HEK293 (cell line): ENCODE results near the gene ARHGAP15.

Experiments
- CTCF ChIA-PET: fragments of 350-600 bp; formaldehyde crosslinking; extraction: SDS; loops from one replicate; lab custom pipeline; 2021; ENCODE audit warnings: antibody characterized with exemption; lab: Yijun Ruan, JAX
- POLR2A ChIA-PET: fragments of 300-600 bp; formaldehyde crosslinking; extraction: SDS; loops from one replicate; lab custom pipeline; 2020; ENCODE audit warnings: antibody characterized with exemption, inconsistent platforms; lab: Yijun Ruan, JAX
- H3K27ac ChIP-seq: fragments of 200-500 bp; sonication (Bioruptor generic); 2 replicates; pipeline ENCODE4 v1.5.1; 2014; ENCODE audit warnings: low read depth, low read length, control low read depth, inconsistent platforms; ENCODE audit errors: extremely low read depth
- H3K36me3 ChIP-seq, 2 experiments: fragments of 200-500 bp in 1 of 2; sonication (Bioruptor generic) in 1 of 2; 1 replicate in 1 of 2; 2 replicates in 1 of 2; pipeline ENCODE4 v1.5.1; 2014 to 2017; ENCODE audit warnings: inconsistent platforms in 2 of 2, low read length in 2 of 2; ENCODE audit not compliant: control insufficient read depth in 2 of 2, insufficient read depth in 1 of 2
- H3K4me1 ChIP-seq: fragments of 200-500 bp; sonication (Bioruptor generic); 2 replicates; pipeline ENCODE4 v1.5.1; 2014; ENCODE audit warnings: mild to moderate bottlenecking, low read length, inconsistent platforms; ENCODE audit not compliant: control insufficient read depth, insufficient read depth
- H3K4me3 ChIP-seq: 2 replicates; pipeline ENCODE4 v1.5.1; 2011; ENCODE audit warnings: low read depth, mild to moderate bottlenecking, control low read depth, low read length, moderate library complexity
- H3K9me3 ChIP-seq: fragments of 200-500 bp; sonication (Bioruptor generic); 2 replicates; pipeline ENCODE4 v1.5.1; 2014; ENCODE audit warnings: low read depth, low read length, inconsistent platforms; ENCODE audit not compliant: control insufficient read depth, insufficient read depth
- BCL11A ChIP-seq: fragments of 450-650 bp; formaldehyde crosslinking; IDR thresholded peaks from 2 replicates; pipeline ENCODE4 v1.5.1; 2016; ENCODE audit warnings: low read depth, missing biosample characterization, missing genetic modification characterization
- GLI2 ChIP-seq: fragments of 450-650 bp; formaldehyde crosslinking; IDR thresholded peaks from 2 replicates; pipeline ENCODE4; 2017; ENCODE audit warnings: missing biosample characterization, missing genetic modification characterization, low read depth, borderline replicate concordance
- HOXC10 ChIP-seq: sonication (generic); formaldehyde crosslinking; IDR thresholded peaks from 2 replicates; pipeline ENCODE4 v1.8.1; 2023; ENCODE audit warnings: mild to moderate bottlenecking, missing genetic modification reagents
- IKZF3 ChIP-seq: fragments of 450-650 bp; IDR thresholded peaks from 2 replicates; pipeline ENCODE4 v1.5.0; 2018; ENCODE audit warnings: missing biosample characterization, mild to moderate bottlenecking, missing genetic modification characterization, moderate library complexity
- OSR2 ChIP-seq: fragments of 450-650 bp; formaldehyde crosslinking; IDR thresholded peaks from 2 replicates; pipeline ENCODE4 v1.5.1; 2016; ENCODE audit warnings: missing biosample characterization, missing genetic modification characterization
- REPIN1 ChIP-seq: fragments of 450-650 bp; formaldehyde crosslinking; IDR thresholded peaks from 2 replicates; pipeline ENCODE4 v1.5.1; 2017; ENCODE audit warnings: missing biosample characterization, missing genetic modification characterization, low read depth
- SCRT2 ChIP-seq: fragments of 450-650 bp; formaldehyde crosslinking; IDR thresholded peaks from 2 replicates; pipeline ENCODE4 v1.5.1; 2016; ENCODE audit warnings: missing biosample characterization, missing genetic modification characterization
- SETDB1 ChIP-seq: IDR thresholded peaks from one replicate; pipeline ENCODE4 v1.6.1; 2017; ENCODE audit warnings: mild to moderate bottlenecking, low read length, moderate library complexity, mixed read lengths; ENCODE audit not compliant: insufficient read length
- SP3 ChIP-seq: fragments of 450-650 bp; formaldehyde crosslinking; IDR thresholded peaks from 2 replicates; pipeline ENCODE4 v1.5.1; 2016; ENCODE audit warnings: missing biosample characterization, missing genetic modification characterization
- ZNF132 ChIP-seq: fragments of 450-650 bp; formaldehyde crosslinking; IDR thresholded peaks from 2 replicates; pipeline ENCODE4 v1.5.1; 2017; ENCODE audit warnings: missing biosample characterization, missing genetic modification characterization, borderline replicate concordance
- ZNF174 ChIP-seq: fragments of 450-650 bp; formaldehyde crosslinking; IDR thresholded peaks from 2 replicates; pipeline ENCODE4 v1.5.0; 2017; ENCODE audit warnings: missing biosample characterization, mild to moderate bottlenecking, missing genetic modification characterization
- ZNF223 ChIP-seq: fragments of 450-650 bp; formaldehyde crosslinking; IDR thresholded peaks from 2 replicates; pipeline ENCODE4 v1.5.1; 2016; ENCODE audit warnings: missing biosample characterization, missing genetic modification characterization
- ZNF266 ChIP-seq: fragments of 450-650 bp; formaldehyde crosslinking; IDR thresholded peaks from 2 replicates; pipeline ENCODE4 v1.5.1; 2016; ENCODE audit warnings: missing biosample characterization, missing genetic modification characterization, low read depth
- ZNF302 ChIP-seq: fragments of 450-650 bp; formaldehyde crosslinking; IDR thresholded peaks from 2 replicates; pipeline ENCODE4 v1.5.1; 2016; ENCODE audit warnings: missing biosample characterization, missing genetic modification characterization, low read depth
- ZNF311 ChIP-seq: fragments of 450-650 bp; formaldehyde crosslinking; IDR thresholded peaks from 2 replicates; pipeline ENCODE4 v1.5.1; 2017; ENCODE audit warnings: missing biosample characterization, missing genetic modification characterization, borderline replicate concordance
- ZNF324 ChIP-seq: fragments of 450-650 bp; formaldehyde crosslinking; IDR thresholded peaks from 2 replicates; pipeline ENCODE4 v1.5.1; 2016; ENCODE audit warnings: missing biosample characterization, missing genetic modification characterization
- ZNF558 ChIP-seq: fragments of 450-650 bp; formaldehyde crosslinking; IDR thresholded peaks from 2 replicates; pipeline ENCODE4 v1.5.1; 2016; ENCODE audit warnings: missing biosample characterization, missing genetic modification characterization
- ZNF571 ChIP-seq: fragments of 450-650 bp; formaldehyde crosslinking; IDR thresholded peaks from 2 replicates; pipeline ENCODE4 v1.5.0; 2017; ENCODE audit warnings: missing biosample characterization, missing genetic modification characterization
- ZSCAN30 ChIP-seq: fragments of 450-650 bp; IDR thresholded peaks from 2 replicates; pipeline ENCODE4 v1.5.1; 2018; ENCODE audit warnings: missing biosample characterization, mild to moderate bottlenecking, missing genetic modification characterization, moderate library complexity
- TF ChIP-seq, protein P1 (sequence below): fragments of 450-650 bp; formaldehyde crosslinking; IDR thresholded peaks from 2 replicates; pipeline ENCODE4 v1.5.1; 2016; ENCODE audit warnings: missing biosample characterization, missing genetic modification characterization
- TF ChIP-seq, protein P2 (sequence below): fragments of 450-650 bp; formaldehyde crosslinking; IDR thresholded peaks from 2 replicates; pipeline ENCODE4 v1.5.1; 2016; ENCODE audit warnings: missing biosample characterization, missing genetic modification characterization
- TF ChIP-seq, protein P3 (sequence below): fragments of 450-650 bp; formaldehyde crosslinking; conservative IDR thresholded peaks from 2 replicates; pipeline ENCODE4 v1.5.1; 2016; ENCODE audit warnings: low read depth, missing biosample characterization, missing genetic modification characterization
- TF ChIP-seq, protein P4 (sequence below): fragments of 450-650 bp; formaldehyde crosslinking; IDR thresholded peaks from 2 replicates; pipeline ENCODE4 v1.5.1; 2016; ENCODE audit warnings: missing biosample characterization, missing genetic modification characterization
- TF ChIP-seq, protein P5 (sequence below): fragments of 450-650 bp; formaldehyde crosslinking; IDR thresholded peaks from 2 replicates; pipeline ENCODE4 v1.5.1; 2016; ENCODE audit warnings: missing biosample characterization, missing genetic modification characterization

ARHGAP15 gene

DNA sequence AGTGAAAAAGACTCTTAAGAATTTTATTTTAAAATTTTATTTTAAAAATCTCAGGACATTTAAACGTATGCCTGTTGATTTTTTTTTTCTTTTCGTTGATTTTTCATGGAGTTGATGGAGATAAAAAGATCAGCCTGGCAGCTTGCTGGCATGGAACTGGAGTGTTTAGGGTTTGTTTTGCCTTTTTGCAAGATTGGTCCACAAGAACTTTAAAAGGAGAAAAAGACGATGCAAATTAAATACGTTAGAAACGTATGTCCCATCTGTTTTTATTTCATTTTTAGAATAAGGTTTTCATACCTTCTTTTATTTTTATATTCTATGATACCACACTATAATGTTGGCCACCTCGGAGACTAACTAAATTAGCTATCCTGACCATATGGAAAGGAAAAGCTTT, 254.9 kb downstream of the ARHGAP15 start:
- CTCF ChIA-PET, result interaction anchor here (0.7 kb wide), 1 partner anchor 38 kb away, joined by 3 read pairs; no protein-coding TSS in a partner anchor
- no peak for TF ChIP-seq ZNF311 (tag by site-specific recombination)
- TF ChIP-seq, protein P1, sequence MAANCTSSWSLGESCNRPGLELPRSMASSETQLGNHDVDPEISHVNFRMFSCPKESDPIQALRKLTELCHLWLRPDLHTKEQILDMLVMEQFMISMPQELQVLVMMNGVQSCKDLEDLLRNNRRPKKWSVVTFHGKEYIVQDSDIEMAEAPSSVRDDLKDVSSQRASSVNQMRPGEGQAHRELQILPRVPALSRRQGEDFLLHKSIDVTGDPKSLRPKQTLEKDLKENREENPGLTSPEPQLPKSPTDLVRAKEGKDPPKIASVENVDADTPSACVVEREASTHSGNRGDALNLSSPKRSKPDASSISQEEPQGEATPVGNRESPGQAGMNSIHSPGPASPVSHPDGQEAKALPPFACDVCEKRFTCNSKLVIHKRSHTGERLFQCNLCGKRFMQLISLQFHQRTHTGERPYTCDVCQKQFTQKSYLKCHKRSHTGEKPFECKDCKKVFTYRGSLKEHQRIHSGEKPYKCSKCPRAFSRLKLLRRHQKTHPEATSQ (tag by site-specific recombination), result no peak
- TF ChIP-seq IKZF3, result no peak
- no peak for TF ChIP-seq ZNF324 (tag by site-specific recombination)
- TF ChIP-seq, protein P2, sequence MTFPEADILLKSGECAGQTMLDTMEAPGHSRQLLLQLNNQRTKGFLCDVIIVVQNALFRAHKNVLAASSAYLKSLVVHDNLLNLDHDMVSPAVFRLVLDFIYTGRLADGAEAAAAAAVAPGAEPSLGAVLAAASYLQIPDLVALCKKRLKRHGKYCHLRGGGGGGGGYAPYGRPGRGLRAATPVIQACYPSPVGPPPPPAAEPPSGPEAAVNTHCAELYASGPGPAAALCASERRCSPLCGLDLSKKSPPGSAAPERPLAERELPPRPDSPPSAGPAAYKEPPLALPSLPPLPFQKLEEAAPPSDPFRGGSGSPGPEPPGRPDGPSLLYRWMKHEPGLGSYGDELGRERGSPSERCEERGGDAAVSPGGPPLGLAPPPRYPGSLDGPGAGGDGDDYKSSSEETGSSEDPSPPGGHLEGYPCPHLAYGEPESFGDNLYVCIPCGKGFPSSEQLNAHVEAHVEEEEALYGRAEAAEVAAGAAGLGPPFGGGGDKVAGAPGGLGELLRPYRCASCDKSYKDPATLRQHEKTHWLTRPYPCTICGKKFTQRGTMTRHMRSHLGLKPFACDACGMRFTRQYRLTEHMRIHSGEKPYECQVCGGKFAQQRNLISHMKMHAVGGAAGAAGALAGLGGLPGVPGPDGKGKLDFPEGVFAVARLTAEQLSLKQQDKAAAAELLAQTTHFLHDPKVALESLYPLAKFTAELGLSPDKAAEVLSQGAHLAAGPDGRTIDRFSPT (tag by site-specific recombination), result no peak
- TF ChIP-seq, protein P3, sequence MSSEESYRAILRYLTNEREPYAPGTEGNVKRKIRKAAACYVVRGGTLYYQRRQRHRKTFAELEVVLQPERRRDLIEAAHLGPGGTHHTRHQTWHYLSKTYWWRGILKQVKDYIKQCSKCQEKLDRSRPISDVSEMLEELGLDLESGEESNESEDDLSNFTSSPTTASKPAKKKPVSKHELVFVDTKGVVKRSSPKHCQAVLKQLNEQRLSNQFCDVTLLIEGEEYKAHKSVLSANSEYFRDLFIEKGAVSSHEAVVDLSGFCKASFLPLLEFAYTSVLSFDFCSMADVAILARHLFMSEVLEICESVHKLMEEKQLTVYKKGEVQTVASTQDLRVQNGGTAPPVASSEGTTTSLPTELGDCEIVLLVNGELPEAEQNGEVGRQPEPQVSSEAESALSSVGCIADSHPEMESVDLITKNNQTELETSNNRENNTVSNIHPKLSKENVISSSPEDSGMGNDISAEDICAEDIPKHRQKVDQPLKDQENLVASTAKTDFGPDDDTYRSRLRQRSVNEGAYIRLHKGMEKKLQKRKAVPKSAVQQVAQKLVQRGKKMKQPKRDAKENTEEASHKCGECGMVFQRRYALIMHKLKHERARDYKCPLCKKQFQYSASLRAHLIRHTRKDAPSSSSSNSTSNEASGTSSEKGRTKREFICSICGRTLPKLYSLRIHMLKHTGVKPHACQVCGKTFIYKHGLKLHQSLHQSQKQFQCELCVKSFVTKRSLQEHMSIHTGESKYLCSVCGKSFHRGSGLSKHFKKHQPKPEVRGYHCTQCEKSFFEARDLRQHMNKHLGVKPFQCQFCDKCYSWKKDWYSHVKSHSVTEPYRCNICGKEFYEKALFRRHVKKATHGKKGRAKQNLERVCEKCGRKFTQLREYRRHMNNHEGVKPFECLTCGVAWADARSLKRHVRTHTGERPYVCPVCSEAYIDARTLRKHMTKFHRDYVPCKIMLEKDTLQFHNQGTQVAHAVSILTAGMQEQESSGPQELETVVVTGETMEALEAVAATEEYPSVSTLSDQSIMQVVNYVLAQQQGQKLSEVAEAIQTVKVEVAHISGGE (tag by site-specific recombination), result no peak
- no peak for TF ChIP-seq ZNF132
- TF ChIP-seq, all 188 proteins: peak for 0
- no peaks in the 10 kb centered on the region for H3K36me3 ChIP-seq

DNA sequence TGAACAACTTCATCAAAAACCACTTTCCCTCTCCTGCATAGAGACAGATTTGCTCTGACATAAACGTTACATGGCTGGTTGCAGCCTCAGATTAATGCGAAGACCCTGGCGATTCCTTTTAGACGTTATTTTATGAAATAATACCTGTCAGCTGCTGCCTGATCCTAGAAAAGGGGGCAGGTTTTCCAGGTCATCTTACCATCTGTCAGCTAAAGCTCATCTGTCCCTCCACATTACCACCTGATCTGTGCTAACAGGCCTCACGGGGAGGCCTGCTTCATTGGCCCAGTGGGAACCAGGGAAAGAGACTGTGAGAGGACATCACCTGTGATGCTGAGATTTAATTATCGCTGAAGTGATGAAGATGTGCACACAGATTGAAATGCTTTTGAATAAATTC, 261.0 kb downstream of the ARHGAP15 start:
- CTCF ChIA-PET, result no interaction called here
- no peak for TF ChIP-seq ZNF302 (tag by site-specific recombination)
- TF ChIP-seq SP3 (tag by site-specific recombination), result no peak
- TF ChIP-seq GLI2, result no peak
- TF ChIP-seq, protein P4, sequence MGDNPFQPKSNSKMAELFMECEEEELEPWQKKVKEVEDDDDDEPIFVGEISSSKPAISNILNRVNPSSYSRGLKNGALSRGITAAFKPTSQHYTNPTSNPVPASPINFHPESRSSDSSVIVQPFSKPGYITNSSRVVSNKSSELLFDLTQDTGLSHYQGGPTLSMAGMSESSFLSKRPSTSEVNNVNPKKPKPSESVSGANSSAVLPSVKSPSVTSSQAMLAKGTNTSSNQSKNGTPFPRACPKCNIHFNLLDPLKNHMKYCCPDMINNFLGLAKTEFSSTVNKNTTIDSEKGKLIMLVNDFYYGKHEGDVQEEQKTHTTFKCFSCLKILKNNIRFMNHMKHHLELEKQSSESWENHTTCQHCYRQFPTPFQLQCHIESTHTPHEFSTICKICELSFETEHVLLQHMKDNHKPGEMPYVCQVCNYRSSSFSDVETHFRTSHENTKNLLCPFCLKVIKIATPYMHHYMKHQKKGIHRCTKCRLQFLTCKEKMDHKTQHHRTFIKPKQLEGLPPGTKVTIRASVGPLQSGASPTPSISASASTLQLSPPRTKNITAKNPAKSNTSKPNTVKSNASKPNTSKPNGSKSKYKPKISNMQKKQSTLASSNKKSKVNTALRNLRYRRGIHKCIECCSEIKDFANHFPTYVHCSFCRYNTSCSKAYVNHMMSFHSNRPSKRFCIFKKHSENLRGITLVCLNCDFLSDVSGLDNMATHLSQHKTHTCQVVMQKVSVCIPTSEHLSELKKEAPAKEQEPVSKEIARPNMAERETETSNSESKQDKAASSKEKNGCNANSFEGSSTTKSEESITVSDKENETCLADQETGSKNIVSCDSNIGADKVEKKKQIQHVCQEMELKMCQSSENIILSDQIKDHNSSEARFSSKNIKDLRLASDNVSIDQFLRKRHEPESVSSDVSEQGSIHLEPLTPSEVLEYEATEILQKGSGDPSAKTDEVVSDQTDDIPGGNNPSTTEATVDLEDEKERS (tag by site-specific recombination), result no peak
- TF ChIP-seq ZNF132, result no peak
- TF ChIP-seq OSR2, result no peak
- TF ChIP-seq REPIN1 (tag by site-specific recombination), result no peak
- no peak for TF ChIP-seq HOXC10
- no peak for TF ChIP-seq ZNF174 (tag by site-specific recombination)
- no peak for TF ChIP-seq ZNF223 (tag by site-specific recombination)
- no peak for TF ChIP-seq ZNF571 (tag by site-specific recombination)
- no peak for TF ChIP-seq ZSCAN30 (tag by site-specific recombination)
- no peak for TF ChIP-seq ZNF558 (tag by site-specific recombination)
- TF ChIP-seq BCL11A, result no peak
- no peak for TF ChIP-seq ZNF266 (tag by site-specific recombination)
- TF ChIP-seq, protein P5, sequence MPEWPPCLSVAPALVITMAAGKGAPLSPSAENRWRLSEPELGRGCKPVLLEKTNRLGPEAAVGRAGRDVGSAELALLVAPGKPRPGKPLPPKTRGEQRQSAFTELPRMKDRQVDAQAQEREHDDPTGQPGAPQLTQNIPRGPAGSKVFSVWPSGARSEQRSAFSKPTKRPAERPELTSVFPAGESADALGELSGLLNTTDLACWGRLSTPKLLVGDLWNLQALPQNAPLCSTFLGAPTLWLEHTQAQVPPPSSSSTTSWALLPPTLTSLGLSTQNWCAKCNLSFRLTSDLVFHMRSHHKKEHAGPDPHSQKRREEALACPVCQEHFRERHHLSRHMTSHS (tag by site-specific recombination), result no peak
- TF ChIP-seq SCRT2 (tag by site-specific recombination), result no peak
- TF ChIP-seq SETDB1, result no peak
- H3K27ac ChIP-seq, result no peak overlapping the region
- no peaks in the 10 kb centered on the region for H3K36me3 ChIP-seq
- H3K4me3 ChIP-seq, result no peak overlapping the region
- H3K9me3 ChIP-seq, result no peaks in the 10 kb centered on the region
- POLR2A ChIA-PET, result no interaction called here
- H3K4me1 ChIP-seq, result no peaks in the 10 kb centered on the region

More for the DNA sequence above, 254.9 kb downstream of the ARHGAP15 start:
- Histone ChIP-seq H3K27ac (no peak overlapping the region), H3K9me3 (no peaks in the 10 kb centered on the region), H3K4me1 (no peaks in the 10 kb centered on the region), H3K4me3 (no peak overlapping the region)
- POLR2A ChIA-PET, result no interaction called here
